ENCODE data around the gene SMAP1.
"Not testable (repeated sequence)": the region's sequence is repeated elsewhere in the genome, so short reads cannot be mapped to it uniquely, and the experiment has no call there.

The SMAP1 gene

DNA sequence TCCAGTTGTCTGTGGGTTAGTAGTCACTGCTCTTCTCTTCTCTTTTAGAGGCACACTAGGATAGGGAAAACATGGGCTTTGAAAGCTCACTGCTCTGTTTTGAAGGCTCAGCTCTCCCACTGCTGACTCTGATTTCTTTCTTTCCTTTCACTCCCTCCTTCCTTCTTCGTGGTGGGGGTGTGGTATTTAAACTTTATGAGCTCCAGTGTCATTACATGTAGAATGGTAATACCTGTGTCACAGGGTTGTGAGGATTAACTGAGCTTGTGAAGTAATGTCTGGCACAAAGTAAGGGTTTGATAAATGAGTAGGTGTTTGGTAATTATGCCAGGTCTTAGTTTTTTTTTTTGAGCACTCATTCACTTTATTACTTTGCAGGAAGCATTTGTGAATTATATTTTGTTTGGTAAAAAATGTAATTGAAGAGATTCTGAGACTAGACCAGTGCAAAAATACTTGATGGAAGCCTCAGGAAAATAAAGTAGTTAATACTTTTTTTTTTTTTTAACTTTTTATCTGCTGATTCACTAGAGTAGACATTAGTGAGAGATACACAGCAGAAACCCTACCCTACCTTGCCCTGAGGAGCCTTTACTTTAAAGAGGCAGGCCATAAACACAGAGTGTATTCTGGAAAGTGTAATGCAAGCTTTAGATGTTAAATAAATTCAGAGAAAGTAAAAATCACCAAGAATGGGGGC is 17.3 kb downstream of the SMAP1 start:
- FAIRE-seq, result peak; percentile 87

DNA sequence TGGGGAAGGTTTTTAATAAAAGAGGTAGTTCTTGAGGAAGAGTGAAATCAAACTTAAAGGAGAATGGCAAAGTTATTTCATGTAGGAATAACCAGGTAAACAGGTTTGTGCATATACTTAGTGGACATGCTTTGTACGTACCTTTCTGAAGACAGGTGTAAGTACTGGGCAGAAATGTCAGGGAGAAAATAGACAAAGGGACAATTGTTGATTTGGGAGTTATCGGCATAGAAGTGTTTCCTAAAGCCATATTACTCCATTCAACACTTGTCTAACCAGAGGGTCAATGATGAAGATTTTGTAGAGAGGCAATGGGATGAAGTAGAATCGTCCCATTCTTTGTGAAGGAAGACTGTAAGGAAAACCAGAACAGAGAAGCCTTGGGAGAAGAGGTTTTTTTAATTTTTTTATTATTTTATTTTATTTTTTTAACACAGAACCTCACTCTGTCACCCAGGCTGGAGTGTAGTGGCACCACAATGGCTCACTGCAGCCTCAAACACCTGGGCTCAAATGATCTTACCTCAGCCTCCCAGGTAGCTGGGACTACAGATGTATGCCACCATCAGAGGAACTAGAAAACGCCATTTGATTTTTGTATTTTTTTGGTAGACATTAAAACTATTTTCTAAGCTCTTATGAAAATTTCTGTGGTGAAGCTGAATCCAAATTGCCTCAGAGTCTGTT is 18.0 kb downstream of the SMAP1 start:
- FAIRE-seq, result no peak

DNA sequence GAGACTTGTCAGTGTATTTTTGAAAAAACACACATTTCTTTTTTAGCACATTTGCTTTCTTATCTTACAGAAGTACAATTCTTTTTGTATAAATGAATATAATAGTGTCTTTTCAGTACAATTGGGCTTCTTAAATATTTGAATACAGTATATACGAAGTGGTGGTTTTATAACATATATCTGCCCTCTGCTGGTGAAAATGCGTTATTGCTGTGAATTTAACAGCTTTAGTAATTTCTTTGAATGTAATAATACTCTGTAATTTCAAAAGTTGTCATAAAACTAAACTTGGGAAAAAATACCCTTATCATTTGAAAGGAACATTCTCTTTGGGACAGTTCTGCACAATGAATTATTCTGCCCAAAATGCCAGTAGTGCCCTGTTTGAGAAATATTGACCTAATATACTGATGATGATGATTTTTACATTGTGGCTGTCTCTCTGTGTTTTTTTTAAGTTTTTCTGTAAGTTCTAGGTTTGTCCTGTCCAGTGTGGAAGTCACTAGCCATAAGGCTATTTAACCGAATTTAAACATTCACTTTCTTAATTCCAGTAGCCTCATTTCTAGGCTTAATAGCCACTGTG is 19.0 kb downstream of the SMAP1 start:
- peak; percentile 99 for FAIRE-seq

DNA sequence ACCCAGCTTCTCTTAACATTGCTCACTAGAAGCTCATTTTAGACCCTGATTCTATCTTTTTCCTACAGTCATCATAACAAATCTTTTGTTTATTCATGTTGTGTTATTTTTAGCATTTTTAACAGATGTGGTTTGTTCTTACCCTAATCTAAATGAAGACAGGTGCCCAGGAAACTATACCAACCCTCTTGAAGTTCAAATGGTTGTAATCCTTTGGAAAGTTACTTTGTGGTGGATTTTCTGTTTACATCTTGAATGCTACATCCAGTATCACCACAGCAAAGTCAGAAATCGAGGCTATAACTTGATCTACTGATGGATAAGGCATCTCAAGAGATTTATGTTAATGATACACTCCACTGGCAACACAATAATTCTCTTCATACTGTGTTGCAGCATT is 26.2 kb downstream of the SMAP1 start:
- no peak for FAIRE-seq

DNA sequence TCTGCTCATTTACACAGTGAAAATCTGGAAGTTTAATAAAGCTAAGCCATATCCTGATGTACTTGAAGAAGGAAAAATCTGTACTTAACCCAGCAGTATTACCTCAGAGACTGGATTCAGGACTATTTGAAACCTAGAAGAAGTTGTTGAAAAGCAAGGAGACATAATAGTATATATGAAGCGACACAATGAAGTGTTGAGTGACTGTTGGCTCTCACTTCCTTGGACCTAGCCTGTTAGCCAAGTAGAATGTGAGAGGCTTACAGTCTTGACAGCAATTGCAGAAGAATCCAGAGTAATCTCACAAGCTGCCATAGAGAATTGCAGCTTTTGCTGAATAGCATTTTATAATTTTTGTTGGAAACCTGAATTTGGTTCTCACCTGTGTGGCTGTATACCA is 26.7 kb downstream of the SMAP1 start:
- FAIRE-seq, result no peak

DNA sequence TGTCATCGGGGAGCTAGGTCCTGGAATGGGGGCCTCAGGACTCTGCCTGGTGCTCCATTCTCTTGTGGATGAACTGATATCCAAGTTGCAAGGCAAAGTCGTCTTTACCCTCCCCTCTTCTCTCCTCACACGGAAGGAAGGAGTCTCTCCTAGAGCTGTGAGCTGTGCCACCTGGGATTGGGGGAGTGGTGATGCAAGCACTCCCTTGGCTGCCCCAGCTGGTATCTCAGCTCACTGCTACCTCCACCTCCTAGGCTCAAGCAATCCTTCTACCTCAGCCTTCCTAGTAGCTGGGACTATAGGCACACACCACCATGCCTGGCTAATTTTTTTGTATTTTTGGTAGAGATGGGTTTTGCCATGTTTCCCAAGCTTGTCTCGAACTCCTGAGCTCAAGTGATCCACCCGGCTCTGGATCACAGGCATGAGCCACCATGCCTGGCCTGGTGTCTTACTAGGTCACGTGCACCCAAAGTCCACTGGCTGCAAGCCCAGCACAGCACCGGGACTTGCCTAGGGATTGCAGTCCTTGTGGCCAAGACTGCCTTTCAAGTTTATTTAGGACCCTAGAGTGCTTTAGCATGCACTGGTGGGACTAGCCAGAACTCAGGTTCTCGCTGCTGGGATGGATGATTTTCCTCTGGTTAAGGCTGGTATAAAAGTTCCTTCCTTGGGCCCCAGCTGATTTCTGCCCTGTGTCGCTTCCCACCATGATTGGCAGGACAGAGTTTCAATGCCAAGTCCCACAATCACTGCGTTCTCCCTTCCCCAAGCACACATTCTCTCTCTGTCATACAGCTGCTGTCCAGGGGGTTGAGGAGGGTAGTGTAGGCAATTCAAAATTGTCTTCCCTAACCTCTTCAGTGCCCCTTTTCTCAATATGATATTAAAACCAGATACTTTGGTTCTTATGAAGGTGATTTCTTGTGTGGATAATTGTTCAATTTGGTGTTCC is 33.5 kb downstream of the SMAP1 start:
- FAIRE-seq, result no peak

DNA sequence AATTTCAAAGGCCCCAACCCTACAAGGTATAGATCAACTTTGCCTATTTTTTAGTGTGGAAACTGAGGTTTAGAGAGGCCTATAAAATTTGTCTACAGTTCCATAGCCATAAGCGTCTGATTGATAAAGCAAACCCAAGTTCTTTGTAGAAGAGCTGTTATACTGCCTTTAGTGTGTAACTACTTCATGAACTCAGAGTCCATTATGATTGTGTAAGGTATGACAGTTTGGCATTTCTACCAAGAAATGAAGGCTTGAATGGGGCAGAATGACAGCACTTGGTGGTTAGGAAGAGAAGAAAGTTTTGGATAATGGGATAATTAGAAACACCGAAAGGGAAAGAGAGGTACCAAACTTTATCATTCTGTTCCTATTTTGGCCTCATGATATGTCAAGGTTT is 38.1 kb downstream of the SMAP1 start:
- FAIRE-seq, result no peak

DNA sequence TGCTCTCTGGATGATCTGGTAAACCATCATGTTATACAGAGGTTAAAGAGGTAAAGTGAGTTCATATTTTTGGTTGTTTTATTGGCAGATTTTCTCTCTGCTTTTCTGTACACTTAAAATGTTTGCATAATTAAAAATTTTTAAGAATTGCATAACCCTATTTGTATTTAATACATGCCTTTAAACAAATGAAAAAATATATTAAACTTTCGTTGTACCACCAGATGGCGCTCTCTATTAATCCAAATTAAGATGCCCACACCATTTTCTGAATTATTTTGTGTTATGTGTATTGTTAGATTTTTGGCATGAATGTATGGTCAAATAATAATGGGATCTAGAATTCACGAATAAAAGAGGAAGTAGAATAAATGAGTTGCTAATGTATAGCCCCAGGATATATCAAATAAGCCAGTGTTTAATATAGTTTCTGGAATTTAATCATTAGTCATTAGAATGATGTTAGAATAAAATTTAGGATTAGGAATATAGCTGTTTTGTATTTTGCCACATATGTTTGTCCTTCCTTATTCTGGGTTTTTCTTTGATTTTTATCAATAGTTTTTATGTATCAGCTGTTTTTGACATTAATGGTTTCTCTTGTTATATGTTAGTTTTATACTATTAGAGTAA is 38.9 kb downstream of the SMAP1 start:
- peak; percentile 98 for FAIRE-seq

DNA sequence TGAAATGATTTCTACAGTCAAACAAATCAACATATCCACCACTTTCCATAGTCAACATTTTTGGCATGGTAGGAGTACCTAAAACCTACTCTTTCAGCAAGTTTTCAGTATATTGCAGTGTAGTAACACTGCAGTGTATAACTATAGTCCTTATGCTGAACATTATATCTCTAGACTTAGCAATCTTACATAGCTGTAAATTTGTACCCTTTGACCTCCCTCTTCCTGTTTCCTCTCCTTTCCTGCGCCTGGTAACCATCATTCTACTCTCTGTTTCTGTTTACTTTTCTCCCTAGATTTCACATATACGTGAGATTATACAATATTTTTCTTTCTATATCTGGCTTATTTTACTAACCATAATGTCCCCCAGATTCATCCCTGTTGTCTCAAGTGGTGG is 40.2 kb downstream of the SMAP1 start:
- no peak for FAIRE-seq

DNA sequence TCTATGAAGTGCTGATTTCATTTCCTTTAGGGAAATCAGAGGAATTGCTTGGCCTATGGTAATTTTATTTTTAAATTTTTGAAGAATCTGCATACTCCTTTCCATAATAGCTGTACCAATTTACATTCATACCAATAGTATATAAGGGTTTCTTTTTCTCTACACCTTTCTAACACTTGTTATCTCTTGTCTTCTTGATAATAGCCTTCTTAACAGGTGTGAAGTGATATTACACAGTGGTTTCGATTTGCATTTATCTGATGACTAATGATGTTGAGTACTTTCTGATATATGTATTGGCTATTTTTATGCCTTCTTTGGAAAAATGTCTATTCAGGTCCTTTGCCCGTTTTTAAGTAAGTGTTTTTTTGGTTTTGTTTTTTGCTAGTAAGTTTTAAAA is 40.8 kb downstream of the SMAP1 start:
- FAIRE-seq, result peak; percentile 47

DNA sequence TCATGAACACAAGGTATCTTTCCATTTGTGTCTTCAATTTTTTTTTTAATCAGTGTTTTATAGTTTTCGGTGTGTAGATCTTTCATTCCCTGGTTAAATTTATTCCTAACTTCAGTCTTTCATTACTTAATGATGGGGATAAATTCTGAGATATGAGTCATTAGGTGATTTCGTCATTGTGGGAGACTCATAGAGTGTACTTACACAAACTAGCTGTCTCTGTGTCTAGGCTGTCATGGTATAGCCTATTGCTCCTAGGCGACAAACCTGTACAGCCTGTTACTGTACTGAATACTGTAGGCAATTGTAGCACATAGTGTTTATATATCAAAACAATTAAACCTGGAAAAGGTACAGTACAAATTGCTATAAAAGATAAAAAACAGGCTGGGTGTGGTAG is 42.1 kb downstream of the SMAP1 start:
- peak; percentile 88 for FAIRE-seq

DNA sequence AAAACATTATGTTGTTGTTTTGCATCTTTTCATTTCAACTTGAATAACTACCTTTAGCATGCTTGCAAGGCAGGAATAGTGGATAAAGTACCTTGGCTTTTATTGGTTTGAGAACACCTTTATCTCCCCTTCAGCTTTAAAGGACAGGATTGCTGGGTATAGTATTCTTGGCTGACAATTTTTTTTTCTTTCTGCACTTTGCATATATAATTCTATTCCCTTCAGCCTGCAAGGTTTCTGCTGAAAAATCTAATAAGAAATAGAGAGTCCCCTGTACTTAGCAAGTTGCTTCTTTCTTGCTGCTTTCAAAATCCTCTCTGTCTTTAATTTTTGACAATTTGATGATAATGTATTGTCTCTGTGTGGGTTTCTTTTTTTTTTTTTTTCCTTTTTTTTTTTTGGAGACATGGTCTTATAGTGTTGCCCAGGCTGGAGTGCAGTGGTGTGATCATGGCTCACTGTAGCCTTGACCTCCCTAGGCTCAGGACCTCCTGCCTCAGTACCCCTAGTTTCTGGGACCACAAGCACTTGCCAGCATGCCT is 47.1 kb downstream of the SMAP1 start:
- FAIRE-seq, result no peak

DNA sequence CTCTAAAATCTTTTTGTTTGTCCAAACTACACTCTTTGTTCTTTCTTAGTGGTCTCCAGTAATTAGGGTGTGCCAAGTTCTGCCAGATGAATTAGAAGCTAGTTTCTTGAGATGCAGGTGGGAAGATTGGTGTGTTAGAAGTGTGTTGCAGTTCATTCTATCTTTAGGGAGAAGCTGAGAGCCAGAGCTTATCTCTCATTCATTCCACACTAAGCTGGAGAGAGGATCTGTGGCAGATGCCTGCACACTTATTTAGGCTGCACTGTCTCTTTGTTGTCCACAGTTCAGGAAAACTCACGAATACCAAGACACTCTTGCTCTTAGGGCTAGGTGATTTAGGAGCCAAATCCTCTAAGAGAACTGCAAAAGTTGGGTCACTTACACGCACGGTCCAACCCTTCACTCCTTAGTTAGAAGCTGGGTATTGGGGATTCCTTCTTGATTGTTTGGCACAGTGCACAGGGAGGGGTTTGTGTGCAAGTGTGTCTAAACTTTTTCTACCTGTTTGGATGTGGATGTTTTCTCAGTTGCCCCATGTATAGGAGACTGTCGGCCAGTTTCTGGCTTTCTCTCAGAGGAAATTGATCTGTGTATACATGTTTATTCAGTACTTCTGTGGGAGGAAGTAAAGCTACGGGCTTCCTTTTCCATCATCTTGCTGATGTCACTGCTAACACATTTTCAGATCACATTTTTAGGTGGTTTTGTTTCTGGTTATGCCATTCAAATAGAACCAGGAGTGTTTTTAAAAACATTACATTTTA is 49.5 kb downstream of the SMAP1 start:
- no peak for FAIRE-seq

DNA sequence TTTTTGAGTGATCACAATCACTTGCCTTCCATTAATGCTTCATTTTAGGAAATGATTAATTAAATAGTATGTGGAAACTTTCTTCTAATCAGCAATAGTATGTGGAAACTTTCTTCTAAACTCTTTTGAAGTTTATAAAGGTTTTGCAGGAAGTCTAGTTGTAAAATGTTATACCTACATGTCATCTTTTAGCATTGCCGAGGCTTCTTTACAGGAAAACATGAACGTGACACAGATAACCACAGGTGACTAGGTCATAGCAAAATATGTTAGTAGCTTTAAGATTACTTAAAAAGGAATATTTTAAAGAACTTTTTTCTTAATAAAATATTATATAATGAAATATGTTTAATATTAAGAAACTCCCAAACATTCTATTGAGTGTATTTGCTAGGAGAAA is 56.8 kb downstream of the SMAP1 start:
- no peak for FAIRE-seq

DNA sequence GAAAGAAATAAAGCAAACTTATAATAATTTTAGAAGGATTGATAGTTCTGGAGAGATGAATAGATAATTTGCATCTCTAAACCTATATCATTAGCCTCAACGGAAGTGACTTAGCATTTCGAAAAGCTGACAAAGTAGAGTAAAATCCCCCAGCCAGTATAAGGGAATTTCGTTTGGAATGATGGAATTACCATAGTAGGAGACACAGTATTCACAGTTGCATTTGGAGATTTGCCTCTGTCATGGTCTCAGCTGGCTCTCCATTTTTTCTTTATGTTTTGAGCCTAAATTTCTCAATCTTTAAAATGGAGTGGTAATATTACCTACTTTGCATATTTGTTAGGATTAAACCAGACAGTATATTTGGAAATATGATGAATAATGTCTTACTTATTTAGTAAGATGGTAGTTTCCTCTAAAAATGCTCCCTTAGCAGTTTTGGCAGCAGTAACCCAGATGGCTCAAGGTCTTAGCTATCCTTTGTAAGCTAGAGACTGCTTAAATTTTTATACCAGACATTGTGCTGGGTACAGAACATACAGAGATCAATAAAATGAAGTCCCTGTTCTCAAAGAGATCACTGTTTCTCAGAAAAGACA is 58.2 kb downstream of the SMAP1 start:
- FAIRE-seq, result no peak

DNA sequence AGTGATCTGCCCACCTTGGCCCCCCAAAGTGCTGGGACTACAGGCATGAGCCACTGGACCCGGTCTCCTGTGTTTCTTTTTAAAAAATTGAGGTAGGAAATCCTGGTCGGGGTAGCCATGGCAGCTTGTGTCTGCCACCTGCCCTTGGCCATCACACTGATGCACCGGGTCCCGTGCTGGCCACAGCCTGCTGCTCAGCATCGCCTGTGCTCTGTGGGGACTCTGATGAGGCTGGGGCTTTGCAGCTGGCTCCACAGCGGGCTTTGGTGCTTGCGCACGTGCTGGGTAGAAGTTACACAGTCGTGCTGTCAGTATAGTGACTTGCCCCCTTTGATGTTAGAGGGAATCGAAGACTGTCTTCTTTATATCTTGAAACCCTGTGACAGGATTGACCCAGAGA is 66.7 kb downstream of the SMAP1 start:
- no peak for FAIRE-seq

DNA sequence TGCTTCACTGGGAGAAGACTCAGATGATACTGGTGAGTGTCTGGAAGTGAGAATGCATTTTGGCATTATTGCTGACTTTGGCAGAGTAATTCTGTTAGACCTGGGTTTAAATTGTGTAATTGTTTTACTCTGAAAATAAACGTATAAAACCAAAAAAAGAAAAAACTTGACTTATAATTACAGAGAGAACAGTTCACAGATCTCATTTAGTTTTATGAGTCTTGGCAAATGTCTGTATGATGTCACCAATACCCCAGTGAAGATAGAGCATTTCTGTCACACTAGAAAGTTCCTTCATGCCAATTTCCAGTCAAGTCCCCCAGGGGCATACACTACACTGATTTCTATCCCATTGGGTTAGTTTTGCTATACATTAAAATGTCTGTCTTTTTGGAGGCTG is 67.3 kb downstream of the SMAP1 start:
- no peak for FAIRE-seq

DNA sequence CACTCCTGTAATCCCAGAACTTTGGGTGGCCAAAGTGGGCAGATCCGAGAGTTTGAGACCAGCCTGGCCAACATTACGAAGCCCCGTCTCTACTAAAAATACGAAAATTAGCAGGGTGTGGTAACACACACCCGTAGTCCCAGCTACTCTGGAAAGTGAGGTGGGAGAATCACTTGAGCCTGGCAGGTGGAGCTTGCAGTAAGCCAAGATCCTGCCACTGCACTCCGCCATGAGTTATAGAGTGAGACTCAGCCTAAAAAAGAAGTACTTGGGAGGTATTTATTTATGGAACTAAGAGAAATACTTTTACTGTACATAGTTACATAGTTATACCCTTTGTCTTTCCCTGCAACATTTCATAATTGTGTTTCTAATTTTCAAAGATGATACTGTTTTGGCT is 67.8 kb downstream of the SMAP1 start:
- FAIRE-seq, result no peak

DNA sequence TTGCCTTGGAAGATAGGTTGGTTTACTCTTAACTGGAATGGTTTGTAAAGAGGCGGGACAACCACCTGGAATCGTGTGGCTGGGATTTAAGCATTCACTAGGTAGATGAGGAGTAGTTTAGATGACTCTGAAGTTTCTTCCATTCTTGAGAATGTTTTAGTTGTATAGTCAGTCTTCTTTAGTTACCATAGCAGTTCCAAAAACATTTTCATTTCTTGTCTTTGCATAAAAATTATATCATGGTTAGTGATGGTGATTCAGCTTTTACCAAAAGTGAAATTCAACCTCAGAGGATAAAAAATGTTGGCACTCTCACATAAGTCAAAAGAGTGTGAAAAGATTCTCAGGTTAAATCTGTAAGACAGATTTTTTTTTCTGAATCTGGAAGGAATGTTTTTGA is 70.3 kb downstream of the SMAP1 start:
- no peak for FAIRE-seq

DNA sequence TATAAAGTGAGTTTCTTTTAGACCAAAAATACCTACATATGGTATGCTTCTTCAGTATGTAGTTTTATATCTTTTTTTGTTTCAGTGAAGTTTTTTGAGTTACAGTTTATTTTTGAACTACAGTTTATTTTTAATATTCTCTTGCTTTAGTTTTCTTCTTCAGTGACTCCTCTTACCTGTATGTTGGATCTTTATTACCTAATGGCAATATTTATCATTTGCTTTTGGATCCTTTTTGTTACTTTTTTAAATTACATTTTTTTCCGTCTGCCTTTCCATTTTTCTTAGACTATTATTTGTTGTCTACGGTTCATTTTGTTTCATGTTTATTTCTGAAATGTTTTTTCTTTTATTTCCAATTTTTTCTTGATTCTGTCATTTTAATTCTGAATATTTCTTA is 71.9 kb downstream of the SMAP1 start:
- FAIRE-seq, result peak; percentile 62

DNA sequence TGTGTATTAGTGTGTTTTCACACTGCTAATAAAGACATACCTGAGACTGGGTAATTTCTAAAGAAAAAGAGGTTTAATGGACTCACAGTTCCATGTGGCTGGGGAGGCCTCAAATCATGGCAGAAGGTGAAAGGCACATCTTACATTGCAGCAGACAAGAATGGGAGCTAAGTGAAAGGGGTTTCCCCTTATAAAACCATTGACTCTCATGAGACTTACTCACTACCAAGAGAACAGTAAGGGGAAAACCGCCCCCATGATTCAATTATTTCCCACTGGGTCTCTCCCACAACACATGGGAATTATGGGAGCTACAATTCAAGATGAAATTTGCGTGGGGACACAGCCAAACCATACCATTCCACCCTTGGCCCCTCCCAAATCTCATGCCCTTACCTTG is 73.1 kb downstream of the SMAP1 start:
- FAIRE-seq, result not testable (repeated sequence)
